WTC11 (cell line): Measurements from ENCODE around the gene CDH11. TPM values are rescaled to one million over a fixed set of nuclear protein-coding genes. Genes with fewer than 3 reads are reported as not detected.

Experiments used
- ATAC-seq: fragments of 200-7000 bp; cut with Tn5 transposase; 2 replicates; pipeline ENCODE4 v1.10.0; 2021; ENCODE audit warnings: mild to moderate bottlenecking, moderate library complexity
- CTCF ChIA-PET: fragments of 300-600 bp; sonication (Branson Sonifier 250); formaldehyde crosslinking; loops from one replicate; lab custom pipeline; 2021; ENCODE audit warnings: antibody characterized with exemption; lab: Charles Lee
- POLR2A ChIA-PET: fragments of 350-600 bp; sonication (Branson Sonifier 250); formaldehyde crosslinking; loops from one replicate; lab custom pipeline; 2021; ENCODE audit warnings: antibody characterized with exemption; lab: Charles Lee
- DNase-seq: peaks from one replicate; pipeline ENCODE4 v3.0.0; 2021; ENCODE audit warnings: low spot score
- H3K27ac Mint-ChIP-seq: 2 replicates; pipeline ENCODE4 v1.8.0; 2021; ENCODE audit warnings: mixed read lengths
- H3K27me3 Mint-ChIP-seq: 2 replicates; pipeline ENCODE4 v1.8.0; 2021; ENCODE audit warnings: low read depth, mild to moderate bottlenecking, moderate library complexity, mixed read lengths
- H3K36me3 Mint-ChIP-seq: 2 replicates; pipeline ENCODE4 v1.8.0; 2021; ENCODE audit warnings: mixed read lengths
- H3K4me1 Mint-ChIP-seq: 2 replicates; pipeline ENCODE4 v1.8.0; 2022; ENCODE audit warnings: mixed read lengths
- H3K4me3 Mint-ChIP-seq: 2 replicates; pipeline ENCODE4 v1.8.0; 2021; ENCODE audit warnings: mild to moderate bottlenecking, moderate library complexity, mixed read lengths
- H3K9me3 Mint-ChIP-seq: 2 replicates; pipeline ENCODE4 v1.8.0; 2021; ENCODE audit warnings: mixed read lengths
- CDX4 ChIP-seq: fragments of 250-450 bp; sonication (Bioruptor Pico); IDR thresholded peaks from 2 replicates; pipeline ENCODE4 v1.9.0; 2021; ENCODE audit warnings: moderate library complexity, mild to moderate bottlenecking, inconsistent platforms, borderline replicate concordance
- CTCF ChIP-seq: fragments of 200-600 bp; IDR thresholded peaks from 2 replicates; pipeline ENCODE4 v1.8.0; 2022; ENCODE audit warnings: antibody characterized with exemption
- ELF4 ChIP-seq: sonication (generic); formaldehyde crosslinking; IDR thresholded peaks from 2 replicates; pipeline ENCODE4 v1.8.1; 2022; ENCODE audit warnings: low read depth, mild to moderate bottlenecking, moderate library complexity, missing genetic modification reagents
- FOXJ3 ChIP-seq: sonication (generic); formaldehyde crosslinking; IDR thresholded peaks from 2 replicates; pipeline ENCODE4 v1.9.0; 2021; ENCODE audit warnings: missing genetic modification reagents, mild to moderate bottlenecking, borderline replicate concordance
- FOXP4 ChIP-seq: sonication (generic); formaldehyde crosslinking; IDR thresholded peaks from 2 replicates; pipeline ENCODE4 v1.8.0; 2022; ENCODE audit warnings: mild to moderate bottlenecking, missing genetic modification reagents
- GTF2I ChIP-seq: fragments of 250-450 bp; sonication (Bioruptor Pico); conservative IDR thresholded peaks from 2 replicates; pipeline ENCODE4 v1.4.0; 2021; ENCODE audit warnings: mild to moderate bottlenecking
- HMGA2 ChIP-seq: fragments of 250-450 bp; sonication (Bioruptor Pico); IDR thresholded peaks from 2 replicates; pipeline ENCODE4 v1.4.0; 2021; ENCODE audit warnings: mild to moderate bottlenecking, moderate library complexity
- IRF1 ChIP-seq: sonication (generic); formaldehyde crosslinking; IDR thresholded peaks from 2 replicates; pipeline ENCODE4 v1.8.0; 2023; ENCODE audit warnings: missing genetic modification reagents
- JAZF1 ChIP-seq: fragments of 250-450 bp; sonication (Bioruptor Pico); IDR thresholded peaks from 2 replicates; pipeline ENCODE4 v1.9.0; 2021; ENCODE audit warnings: moderate library complexity, mild to moderate bottlenecking, inconsistent platforms
- MAX ChIP-seq: sonication (generic); formaldehyde crosslinking; IDR thresholded peaks from 2 replicates; pipeline ENCODE4 v1.8.0; 2022; ENCODE audit warnings: mild to moderate bottlenecking, missing genetic modification reagents
- MXD4 ChIP-seq: fragments of 250-450 bp; sonication (Bioruptor Pico); IDR thresholded peaks from 2 replicates; pipeline ENCODE4 v1.8.0; 2021; ENCODE audit warnings: mild to moderate bottlenecking, moderate library complexity, borderline replicate concordance
- MYBL2 ChIP-seq: sonication (generic); formaldehyde crosslinking; IDR thresholded peaks from 2 replicates; pipeline ENCODE4 v1.8.1; 2023; ENCODE audit warnings: mild to moderate bottlenecking, moderate library complexity, missing genetic modification reagents
- NFATC4 ChIP-seq: fragments of 250-450 bp; sonication (Bioruptor Pico); IDR thresholded peaks from 2 replicates; pipeline ENCODE4 v1.9.0; 2021; ENCODE audit warnings: mild to moderate bottlenecking
- NFYB ChIP-seq: sonication (generic); formaldehyde crosslinking; conservative IDR thresholded peaks from 2 replicates; pipeline ENCODE4 v1.8.0; 2022; ENCODE audit warnings: low read depth, missing genetic modification reagents
- NR3C1 ChIP-seq: sonication (generic); formaldehyde crosslinking; conservative IDR thresholded peaks from 2 replicates; pipeline ENCODE4 v1.8.1; 2023; ENCODE audit warnings: low read depth, mild to moderate bottlenecking, missing genetic modification reagents
- OVOL2 ChIP-seq: fragments of 250-450 bp; sonication (Bioruptor Pico); IDR thresholded peaks from 2 replicates; pipeline ENCODE4 v1.9.0; 2021; ENCODE audit warnings: mild to moderate bottlenecking, borderline replicate concordance
- SP1 ChIP-seq: sonication (generic); formaldehyde crosslinking; conservative IDR thresholded peaks from 2 replicates; pipeline ENCODE4 v1.8.1; 2022; ENCODE audit warnings: missing genetic modification reagents
- USF2 ChIP-seq: sonication (generic); formaldehyde crosslinking; IDR thresholded peaks from 2 replicates; pipeline ENCODE4 v1.8.1; 2023; ENCODE audit warnings: mild to moderate bottlenecking, missing genetic modification reagents, moderate library complexity
- ZNF532 ChIP-seq: fragments of 250-450 bp; sonication (Bioruptor Pico); IDR thresholded peaks from 2 replicates; pipeline ENCODE4 v1.9.0; 2021; ENCODE audit warnings: mild to moderate bottlenecking, borderline replicate concordance
- ZNF671 ChIP-seq: fragments of 250-450 bp; sonication (Bioruptor Pico); IDR thresholded peaks from 2 replicates; pipeline ENCODE4 v1.8.0; 2021; ENCODE audit warnings: mild to moderate bottlenecking
- total RNA-seq: library from RNA; stranded (reverse); gene quantifications from 3 replicates; pipeline ENCODE4 v1.2.3, GENCODE V29; 2021

CDH11 gene
- total RNA-seq, 1 experiment from 2014 or later: 11.6 TPM

- TF ChIP-seq USF2 (CRISPR knock-in tag) (no peak), OVOL2 (no peak), HMGA2 (CRISPR knock-in tag) (no peak), MAX (no peak), MXD4 (CRISPR knock-in tag) (no peak), IRF1 (CRISPR knock-in tag) (no peak), ZNF532 (CRISPR knock-in tag) (no peak), FOXJ3 (CRISPR knock-in tag) (no peak), ELF4 (no peak), CDX4 (CRISPR knock-in tag) (no peak), GTF2I (CRISPR knock-in tag) (no peak), SP1 (CRISPR knock-in tag) (no peak)
- TF ChIP-seq, all 79 proteins: peak for 0
- H3K4me1 Mint-ChIP-seq: no peaks in the 10 kb centered on the region
- ATAC-seq: no peak
- no peaks in the 10 kb centered on the region for H3K9me3 Mint-ChIP-seq
- H3K36me3 Mint-ChIP-seq: no peaks in the 10 kb centered on the region
- no peak overlapping the region for H3K4me3 Mint-ChIP-seq
- DNase-seq: no peak
- no peaks in the 10 kb centered on the region for H3K27me3 Mint-ChIP-seq
- ChIA-PET CTCF (no interaction called here), POLR2A (no interaction called here)
- H3K27ac Mint-ChIP-seq: no peak overlapping the region
Measured at GRCh38 chr16:64957246-64957645, 164.6 kb downstream of the CDH11 start.

- TF ChIP-seq NFYB (CRISPR knock-in tag) (no peak), FOXP4 (no peak), CTCF (no peak), ZNF671 (CRISPR knock-in tag) (no peak), NFATC4 (no peak), MYBL2 (CRISPR knock-in tag) (no peak), JAZF1 (no peak), NR3C1 (CRISPR knock-in tag) (no peak)
- TF ChIP-seq, all 79 proteins: peak for 0
- Mint-ChIP-seq H3K9me3 (peaks cover 3% of the 10 kb centered on the region; the same call in 1 of the 2 replicates), H3K27ac (no peak overlapping the region), H3K27me3 (no peaks in the 10 kb centered on the region), H3K4me1 (no peaks in the 10 kb centered on the region), H3K4me3 (no peak overlapping the region), H3K36me3 (0 out of 2 replicates have a peak, but pooled peaks cover 2% of the 10 kb centered on the region)
- ChIA-PET CTCF (no interaction called here), POLR2A (no interaction called here)
- ATAC-seq (no peak), DNase-seq (no peak)
Measured at GRCh38 chr16:64952177-64952576, 169.7 kb downstream of the CDH11 start.
